Epithelial cell of prostate (primary cell): Measurements from ENCODE around the gene SMIM5.
"Not testable (repeated sequence)": the region's sequence is repeated elsewhere in the genome, so short reads cannot be mapped to it uniquely, and the experiment has no call there.

ENCODE experiments used
- DNase-seq: peaks from one replicate; pipeline ENCODE4 v3.0.0-alpha.2; 2011; ENCODE audit warnings: low read depth, low spot score
- H3K27ac ChIP-seq: fragments of 450-650 bp; 2 replicates; pipeline ENCODE4 v1.5.1; 2017; ENCODE audit warnings: mild to moderate bottlenecking

The SMIM5 gene

GRCh38 chr17:75637551-75637950 is 4.3 kb downstream of the SMIM5 start:
- DNase-seq = no peak
- H3K27ac ChIP-seq = no peak overlapping the region

DNA sequence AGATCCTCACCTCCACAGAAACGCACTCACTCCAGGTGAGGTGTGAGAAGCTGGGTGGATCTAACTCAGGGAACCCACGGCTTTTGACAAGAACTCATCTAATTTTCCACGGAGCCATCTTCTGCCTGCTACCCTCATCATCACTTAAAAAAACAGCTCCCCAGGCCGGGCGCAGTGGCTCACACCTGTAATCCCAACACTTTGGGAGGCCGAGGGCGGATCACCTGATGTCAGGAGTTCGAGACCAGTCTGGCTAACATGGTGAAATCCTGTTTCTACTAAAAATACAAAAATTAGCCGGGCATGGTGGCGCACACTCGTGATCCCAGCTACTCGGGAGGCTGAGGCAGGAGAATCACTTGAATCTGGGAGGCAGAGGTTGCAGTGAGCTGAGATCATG is 4.8 kb downstream of the SMIM5 start:
- not testable (repeated sequence) for DNase-seq, H3K27ac ChIP-seq

DNA sequence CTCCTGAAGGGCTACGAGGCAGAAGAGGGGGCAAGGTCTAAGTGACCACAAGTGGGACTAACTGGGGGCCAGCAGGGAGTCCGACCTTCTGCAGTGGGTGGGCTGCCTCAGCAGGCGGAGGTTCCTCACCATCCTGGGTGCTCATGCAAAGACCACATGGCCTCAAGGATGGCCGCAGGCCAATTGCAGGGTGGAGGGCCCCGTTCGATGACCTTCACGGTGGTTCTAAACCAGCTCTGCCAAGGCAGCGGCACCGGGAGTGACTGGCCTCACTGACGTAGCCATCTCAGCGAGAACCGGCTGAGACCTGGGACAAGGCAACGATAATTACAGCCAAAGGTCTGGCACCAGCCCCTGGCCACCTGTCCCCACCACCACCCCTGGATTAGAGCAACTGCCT is 5.7 kb downstream of the SMIM5 start:
- no peak overlapping the region for H3K27ac ChIP-seq
- no peak for DNase-seq

DNA sequence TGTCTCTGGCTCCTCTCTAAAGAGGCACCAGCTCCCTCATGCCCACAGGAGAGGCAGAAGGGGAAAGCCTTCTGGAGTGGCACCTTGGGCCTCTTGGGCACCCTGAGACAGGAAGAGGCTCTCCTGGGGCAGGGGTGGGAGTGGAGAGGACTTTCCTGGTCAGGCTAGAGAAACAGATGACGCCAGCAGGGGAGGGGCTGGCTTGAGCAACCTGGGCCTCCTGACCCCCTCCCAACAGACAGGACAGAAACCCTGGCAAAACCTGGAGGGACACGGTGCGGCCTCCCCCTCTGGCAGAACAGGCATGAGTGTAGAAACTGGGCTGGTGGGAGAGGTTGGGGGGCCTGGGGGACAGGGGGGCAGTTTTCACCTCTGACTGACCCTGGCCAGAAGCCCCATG is 6.1 kb downstream of the SMIM5 start:
- DNase-seq = no peak
- peak overlapping the region; percentile 41 for H3K27ac ChIP-seq

DNA sequence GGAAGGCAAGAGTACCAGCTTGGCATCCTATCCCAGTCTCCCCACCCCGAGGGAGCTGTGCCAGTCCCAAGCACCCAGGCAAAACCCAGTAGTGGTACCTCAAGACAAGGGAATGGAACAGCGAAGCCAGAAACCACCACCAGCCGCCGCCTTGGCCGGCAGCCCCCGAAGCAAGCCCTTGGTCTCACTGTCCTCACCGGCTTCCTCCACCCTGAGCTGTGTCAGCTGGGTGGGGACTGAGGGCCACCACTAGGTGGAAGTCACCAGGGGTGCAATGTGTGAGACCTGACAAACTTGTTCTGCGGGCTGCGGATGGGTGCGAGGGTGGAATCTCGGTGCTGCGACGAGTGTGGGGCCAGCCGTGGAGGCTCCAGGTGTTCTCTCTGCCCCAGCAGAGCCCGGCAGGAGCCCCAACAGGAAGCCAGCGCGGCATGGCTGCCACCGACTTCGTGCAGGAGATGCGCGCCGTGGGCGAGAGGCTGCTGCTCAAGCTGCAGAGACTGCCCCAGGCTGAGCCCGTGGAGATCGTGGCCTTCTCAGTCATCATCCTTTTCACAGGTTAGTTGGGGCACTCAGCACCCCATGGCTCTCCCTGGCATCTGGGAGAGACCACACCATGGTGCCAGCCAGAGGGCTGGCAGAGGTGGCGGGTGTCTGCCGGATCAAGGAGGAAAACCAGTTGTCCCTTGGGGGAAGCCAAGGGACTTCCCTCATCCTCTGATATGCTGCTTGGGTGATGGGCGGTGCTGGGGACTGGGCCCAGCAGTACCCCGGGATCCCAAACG is 6.7 kb downstream of the SMIM5 start:
- no peak for DNase-seq
- H3K27ac ChIP-seq = peak overlapping the region; percentile 41

- H3K27ac ChIP-seq = peak overlapping the region; percentile 41
- DNase-seq = no peak
Measured at GRCh38 chr17:75640556-75641119, 7.4 kb downstream of the SMIM5 start.

GRCh38 chr17:75641343-75641742 is 8.1 kb downstream of the SMIM5 start:
- peak overlapping the region; percentile 98 for H3K27ac ChIP-seq
- DNase-seq = no peak

GRCh38 chr17:75642182-75642783 is 9.0 kb downstream of the SMIM5 start:
- no peak for DNase-seq
- peak overlapping the region; percentile 98 for H3K27ac ChIP-seq

DNA sequence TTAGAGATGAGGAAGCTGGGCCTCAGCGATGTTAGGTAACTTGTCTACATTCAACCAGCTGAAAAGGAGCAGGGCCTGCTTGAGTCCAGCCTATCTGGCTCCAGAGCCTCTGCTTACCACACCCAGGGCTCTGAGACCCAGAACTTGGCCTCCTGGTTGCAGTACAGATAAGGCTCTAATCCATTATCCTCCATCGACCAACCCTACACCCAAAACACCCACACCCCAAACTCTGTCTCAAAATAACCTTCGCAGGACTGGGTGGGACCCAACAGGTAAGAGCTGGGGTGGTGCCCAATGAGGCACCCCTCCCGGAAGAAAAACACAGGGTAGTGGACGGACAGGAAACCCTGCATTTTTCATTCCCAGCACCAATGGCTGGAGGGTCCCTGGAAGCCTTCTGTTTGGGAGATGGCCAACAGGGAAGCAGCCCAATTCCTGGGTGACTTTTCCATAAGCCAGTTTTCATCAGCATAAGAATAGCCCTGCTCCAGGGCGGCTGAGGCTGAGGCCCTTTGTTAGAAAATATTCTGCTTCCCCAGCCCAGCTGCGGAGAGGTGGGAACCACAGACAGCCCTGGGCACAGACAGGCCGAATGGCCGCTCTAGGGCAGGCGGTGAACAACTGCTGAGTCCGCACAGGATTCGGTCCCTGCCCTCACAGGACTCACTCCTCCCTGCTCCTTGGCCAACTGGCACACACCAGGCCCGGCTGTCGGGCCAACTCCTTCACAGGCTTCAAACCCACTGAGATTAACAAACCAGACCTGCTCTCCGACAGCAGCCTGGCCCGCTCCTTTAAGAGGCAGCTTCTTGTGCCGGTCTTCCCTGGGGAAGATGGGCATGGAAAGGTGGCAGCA is 9.8 kb downstream of the SMIM5 start:
- no peak for DNase-seq
- H3K27ac ChIP-seq = peak overlapping the region; percentile 98

DNA sequence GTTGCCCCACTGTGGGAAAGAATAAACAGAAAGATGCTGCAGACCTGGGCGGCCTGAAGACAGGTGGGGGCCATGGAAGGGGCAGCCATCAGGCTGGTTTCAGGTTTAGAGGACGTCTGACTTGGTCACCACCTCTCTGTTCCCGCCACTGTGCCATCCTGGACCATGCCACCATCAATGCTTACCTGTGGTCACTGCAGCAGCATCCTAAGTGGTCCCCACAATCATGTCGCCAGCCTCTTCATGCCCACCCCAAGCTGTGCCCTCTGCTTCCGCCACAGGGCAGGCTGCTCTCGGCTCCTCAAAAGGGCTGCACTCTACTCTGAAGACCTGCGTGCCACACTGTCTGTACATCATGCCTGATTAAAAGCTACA is 10.4 kb downstream of the SMIM5 start:
- no peak for DNase-seq
- H3K27ac ChIP-seq = peak overlapping the region; percentile 98

DNA sequence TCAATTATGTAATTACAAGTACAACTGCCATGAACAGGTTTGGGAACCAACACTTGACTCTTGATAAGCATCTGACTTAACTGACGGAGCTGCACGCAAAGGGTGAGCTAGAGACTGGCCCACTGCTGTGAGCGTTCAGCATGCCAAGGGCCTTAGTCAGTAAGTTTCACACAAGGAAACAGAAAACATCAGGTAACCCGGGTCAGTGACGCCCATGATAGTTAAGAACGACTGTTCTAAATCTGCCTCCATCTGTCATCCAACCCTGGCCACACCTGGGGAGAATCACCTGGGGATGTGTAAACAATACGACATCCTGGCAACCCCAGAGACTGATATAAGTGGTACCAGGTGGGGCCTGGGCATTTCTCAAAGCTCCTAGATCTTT is 12.3 kb downstream of the SMIM5 start:
- H3K27ac ChIP-seq = peak overlapping the region; percentile 98
- peak; percentile 99 for DNase-seq

GRCh38 chr17:75645889-75646637 is 12.8 kb downstream of the SMIM5 start:
- H3K27ac ChIP-seq = peak overlapping the region; percentile 98
- DNase-seq = peak; percentile 68

- H3K27ac ChIP-seq = peak overlapping the region; percentile 98
Measured at GRCh38 chr17:75646638-75646992, 13.4 kb downstream of the SMIM5 start.

GRCh38 chr17:75647061-75647460 is 13.8 kb downstream of the SMIM5 start:
- H3K27ac ChIP-seq = peak overlapping the region; percentile 98
- DNase-seq = no peak

More at GRCh38 chr17:75646638-75646992, 13.4 kb downstream of the SMIM5 start:
- DNase-seq = no peak

- H3K27ac ChIP-seq = peak overlapping the region; percentile 98
- no peak for DNase-seq
Measured at GRCh38 chr17:75647921-75648320, 14.7 kb downstream of the SMIM5 start.

- no peak overlapping the region for H3K27ac ChIP-seq
- no peak for DNase-seq
Measured at GRCh38 chr17:75649687-75650086, 16.5 kb downstream of the SMIM5 start.

- DNase-seq = no peak
- H3K27ac ChIP-seq = no peak overlapping the region
Measured at GRCh38 chr17:75650874-75651273, 17.6 kb downstream of the SMIM5 start.

DNA sequence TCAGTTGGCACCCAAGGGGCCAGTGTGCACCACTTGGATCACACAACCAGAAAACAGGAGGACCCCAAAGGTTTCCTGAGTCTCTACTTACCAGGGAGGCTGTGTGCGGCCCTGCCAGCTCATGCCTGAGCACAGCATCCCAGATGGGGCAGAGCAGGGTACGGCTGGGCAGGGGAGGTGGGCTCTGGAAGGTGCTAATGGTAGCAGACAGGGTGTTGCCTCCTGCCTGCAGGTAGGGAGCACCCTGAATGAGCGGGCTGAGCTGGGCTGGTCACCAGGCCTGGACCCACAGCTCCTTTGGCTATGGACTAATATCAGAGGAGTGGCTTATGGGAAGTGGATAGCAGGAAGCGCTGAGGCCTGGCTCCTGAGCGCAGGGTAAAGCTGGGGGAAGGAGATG is 19.1 kb downstream of the SMIM5 start:
- no peak overlapping the region for H3K27ac ChIP-seq
- no peak for DNase-seq

DNA sequence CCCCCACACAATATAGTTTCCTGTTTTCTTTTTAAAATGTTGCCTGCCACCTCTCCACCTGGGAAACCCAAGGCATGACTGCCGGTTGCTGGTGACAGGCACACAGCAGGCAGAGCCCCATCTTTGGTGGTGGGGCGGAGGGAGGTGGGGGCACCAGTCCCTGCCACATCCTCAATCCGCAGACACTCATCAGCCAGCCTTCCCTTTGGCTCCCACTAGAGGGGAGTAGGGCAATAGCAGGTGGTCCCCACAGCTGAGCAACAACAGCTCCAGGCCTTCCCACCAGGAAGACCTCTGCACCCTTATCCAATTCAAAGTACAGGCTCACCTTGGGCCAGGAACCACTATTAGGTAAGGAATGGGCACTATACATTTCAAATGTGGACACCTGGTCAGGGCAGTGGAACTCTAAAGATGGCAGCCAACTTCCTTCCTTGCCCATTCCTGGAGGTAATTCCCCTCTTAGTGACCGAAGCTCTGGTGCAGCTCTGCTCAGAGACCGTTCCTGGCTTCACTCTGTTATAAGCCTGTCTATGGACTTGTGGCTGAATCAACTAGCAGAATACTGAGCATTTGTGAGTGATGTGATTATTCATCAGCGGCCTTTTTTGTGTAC is 19.8 kb downstream of the SMIM5 start:
- no peak overlapping the region for H3K27ac ChIP-seq
- no peak for DNase-seq

- no peak overlapping the region for H3K27ac ChIP-seq
- no peak for DNase-seq
Measured at GRCh38 chr17:75654176-75654575, 20.9 kb downstream of the SMIM5 start.
